Erythroblast (primary cell): ENCODE results near the gene CXXC1.

Experiments used
- GATA1 ChIP-seq: IDR thresholded peaks from 2 replicates; pipeline ENCODE4 v1.6.1; 2011; ENCODE audit warnings: low read depth, mild to moderate bottlenecking, control low read depth, low read length, moderate library complexity
- POLR2A ChIP-seq: IDR thresholded peaks from 2 replicates; pipeline ENCODE4 v1.6.1; 2011; ENCODE audit warnings: mild to moderate bottlenecking, low read length

DNA sequence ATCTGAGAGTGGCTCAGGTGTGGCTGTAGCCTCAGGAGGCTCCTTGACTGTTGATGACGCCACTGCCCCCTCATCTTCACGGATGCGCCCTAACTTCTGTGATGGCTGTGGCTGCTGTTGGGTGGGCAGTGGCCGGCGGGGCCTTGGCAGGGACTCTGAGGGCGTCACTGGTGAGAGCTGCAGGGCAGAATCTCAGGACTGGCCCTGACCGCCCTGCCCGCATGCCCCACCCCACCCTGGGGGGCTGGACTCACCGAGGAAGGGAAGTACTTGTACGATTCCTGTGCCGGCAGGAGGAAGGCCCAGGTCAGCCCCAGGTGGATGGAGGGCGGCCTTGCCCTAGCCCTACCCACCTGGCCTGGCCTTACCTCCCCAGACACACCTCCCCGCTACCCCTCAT, 2.4 kb downstream of the CXXC1 start:
- TF ChIP-seq POLR2A (no peak), GATA1 (no peak)
